K562 (cell line): ENCODE results near the gene IFT27. TPM values are rescaled to one million over a fixed set of nuclear protein-coding genes. Genes with fewer than 3 reads are reported as not detected.

ENCODE experiments used
- ATAC-seq: fragments of 200-7000 bp; cut with Tn5 transposase; 3 replicates; pipeline ENCODE4 v1.9.1; 2020; ENCODE audit warnings: moderate library complexity
- BruUV-seq: library from RNA; stranded (reverse); fragments of 400-500 nt; replicated peaks from 2 replicates; lab custom pipeline; 2021; lab: Mats Ljungman, UMichigan
- CTCF ChIA-PET: fragments of 300-600 bp; formaldehyde crosslinking; extraction: SDS; loops from one replicate; lab custom pipeline; 2021; ENCODE audit warnings: low intra/inter-chr PET ratio; lab: Yijun Ruan, JAX
- POLR2A ChIA-PET: fragments of 300-600, 350-650 bp; sonication (Branson Sonifier 250); formaldehyde crosslinking; extraction: SDS; loops from one replicate; lab custom pipeline; 2021; ENCODE audit warnings: antibody characterized with exemption, inconsistent platforms; lab: Yijun Ruan, JAX
- DNase-seq, 4 experiments: peaks; one replicate each; pipeline versions ENCODE4 v3.0.0 to v3.0.0-alpha.2; 2011 to 2018; ENCODE audit warnings: low spot score in 3 of 4, mixed read lengths in 3 of 4; ENCODE audit errors: extremely low read depth in 1 of 4
- FAIRE-seq: peaks from 2 replicates; lab custom pipeline; 2011; peaks lifted over from hg19 to GRCh38; lab: Jason Lieb, UNC
- H2AFZ ChIP-seq: 2 replicates; pipeline ENCODE4 v1.6.0; 2011; ENCODE audit warnings: low read depth, low read length, control low read depth, inconsistent platforms
- H3K27ac ChIP-seq: fragments of 200-600 bp; 3 replicates; pipeline ENCODE4 v1.8.0; 2011; ENCODE audit warnings: low read depth, mild to moderate bottlenecking, control low read depth, inconsistent platforms, low read length, moderate library complexity, mixed read lengths; ENCODE audit errors: extremely low read depth
- H3K27me3 ChIP-seq, 2 experiments: fragments of 300-600 bp in 1 of 2; 2 replicates in 1 of 2; 3 replicates in 1 of 2; pipeline versions ENCODE4 v1.6.0 to v1.8.0; 2011; ENCODE audit warnings: inconsistent platforms in 2 of 2, low read length in 2 of 2, mild to moderate bottlenecking in 1 of 2, mixed read lengths in 1 of 2, moderate library complexity in 1 of 2; ENCODE audit not compliant: control insufficient read depth in 2 of 2, insufficient read depth in 2 of 2
- H3K36me3 ChIP-seq: fragments of 300-600 bp; 3 replicates; pipeline ENCODE4 v1.8.0; 2011; ENCODE audit warnings: mild to moderate bottlenecking, low read length, inconsistent platforms; ENCODE audit not compliant: control insufficient read depth, insufficient read depth
- H3K4me1 ChIP-seq, 2 experiments: fragments of 200-600 bp in 1 of 2; replicated peaks in 1 of 2; 2 replicates in 1 of 2; 3 replicates in 1 of 2; pipeline versions ENCODE4 v1.5.1 to v1.8.0; 2011; ENCODE audit warnings: inconsistent platforms in 2 of 2, low read length in 2 of 2, mild to moderate bottlenecking in 1 of 2, mixed read lengths in 1 of 2, moderate library complexity in 1 of 2; ENCODE audit not compliant: control insufficient read depth in 2 of 2, insufficient read depth in 2 of 2
- H3K4me2 ChIP-seq: 2 replicates; pipeline ENCODE4 v1.6.1; 2011; ENCODE audit warnings: low read length, control low read depth, inconsistent platforms, mixed read lengths; ENCODE audit not compliant: insufficient read depth
- H3K4me3 ChIP-seq: fragments of 200-600 bp; sonication (generic), shearing (Covaris generic); 2 replicates; pipeline ENCODE4 v1.5.1; 2016; ENCODE audit warnings: control low read depth, inconsistent platforms
- H3K79me2 ChIP-seq: fragments of 200-600 bp; 3 replicates; pipeline ENCODE4 v1.8.0; 2011; ENCODE audit warnings: low read length, inconsistent platforms; ENCODE audit not compliant: control insufficient read depth, insufficient read depth
- H3K9ac ChIP-seq, 2 experiments: 2 replicates each; pipeline versions ENCODE4 v1.6.0 to v1.6.1; 2011; ENCODE audit warnings: low read depth in 2 of 2, low read length in 2 of 2, control low read depth in 1 of 2, inconsistent platforms in 1 of 2, mild to moderate bottlenecking in 1 of 2, mixed read lengths in 1 of 2; ENCODE audit not compliant: insufficient read depth in 1 of 2
- H3K9me1 ChIP-seq: one replicate; pipeline ENCODE4 v1.6.0; 2011; ENCODE audit warnings: inconsistent platforms, mild to moderate bottlenecking, low read length, moderate library complexity; ENCODE audit not compliant: control insufficient read depth, insufficient read depth
- H3K9me3 ChIP-seq: replicated peaks from 2 replicates; pipeline ENCODE4 v1.5.1; 2011; ENCODE audit warnings: low read depth, low read length, inconsistent platforms; ENCODE audit not compliant: control insufficient read depth, insufficient read depth
- H4K20me1 ChIP-seq: replicated peaks from 2 replicates; pipeline ENCODE4 v1.6.1; 2011; ENCODE audit warnings: low read length, inconsistent platforms, mixed read lengths; ENCODE audit not compliant: control insufficient read depth, insufficient read depth
- ARHGAP35 ChIP-seq: fragments of 450-650 bp; IDR thresholded peaks from 2 replicates; pipeline ENCODE4 v1.6.1; 2018; ENCODE audit not compliant: partially characterized antibody
- CBX8 ChIP-seq: fragments of 200-600 bp; sonication (generic); IDR thresholded peaks from 2 replicates; pipeline ENCODE4 v1.6.1; 2012; ENCODE audit warnings: borderline replicate concordance, mixed run types, low read depth, mild to moderate bottlenecking, moderate library complexity, mixed read lengths, low read length, control low read depth, inconsistent platforms; ENCODE audit not compliant: poor library complexity, severe bottlenecking; ENCODE audit errors: extremely low read depth
- EP300 ChIP-seq: IDR thresholded peaks from 2 replicates; pipeline ENCODE4 v1.6.1; 2012; ENCODE audit warnings: low read length, improper control_type of control experiment
- NR1H2 ChIP-seq: sonication (generic); formaldehyde crosslinking; IDR thresholded peaks from 2 replicates; pipeline ENCODE4 v1.4.0; 2020; ENCODE audit warnings: mild to moderate bottlenecking, missing genetic modification reagents
- POLR2AphosphoS2 ChIP-seq: IDR thresholded peaks from 2 replicates; pipeline ENCODE4 v1.6.1; 2012; ENCODE audit warnings: low read length, improper control_type of control experiment
- PRPF4 ChIP-seq: fragments of 200-400 bp; formaldehyde crosslinking; IDR thresholded peaks from one replicate; pipeline ENCODE4 v1.6.1; 2017; ENCODE audit warnings: low read length, low read depth, mild to moderate bottlenecking; ENCODE audit not compliant: insufficient read depth, poor library complexity, severe bottlenecking
- RFX1 ChIP-seq: fragments of 450-650 bp; IDR thresholded peaks from 2 replicates; pipeline ENCODE4 v1.6.1; 2016; ENCODE audit warnings: mild to moderate bottlenecking, moderate library complexity
- RFX7 ChIP-seq: fragments of 250-450 bp; sonication (Bioruptor Pico); IDR thresholded peaks from 2 replicates; pipeline ENCODE4 v1.5.1; 2021; ENCODE audit warnings: mild to moderate bottlenecking
- RNF2 ChIP-seq: sonication (generic); IDR thresholded peaks from 2 replicates; pipeline ENCODE4 v1.6.1; 2016
- SIX5 ChIP-seq, 2 experiments: IDR thresholded peaks; 2 replicates each; pipeline ENCODE4 v1.6.1; 2011; ENCODE audit warnings: low read length in 2 of 2, borderline replicate concordance in 1 of 2, low read depth in 1 of 2, mild to moderate bottlenecking in 1 of 2, moderate library complexity in 1 of 2; ENCODE audit not compliant: insufficient read depth in 1 of 2
- ZBTB8A ChIP-seq: fragments of 450-650 bp; IDR thresholded peaks from 2 replicates; pipeline ENCODE4 v1.6.1; 2018; ENCODE audit warnings: mild to moderate bottlenecking, moderate library complexity; ENCODE audit not compliant: partially characterized antibody
- ZNF124 ChIP-seq: sonication (generic); formaldehyde crosslinking; IDR thresholded peaks from 2 replicates; pipeline ENCODE4 v1.8.1; 2022; ENCODE audit warnings: missing genetic modification reagents
- WGBS: fragments of 100-300 bp; shearing (Covaris generic); methylation state at CpG from one replicate; pipeline ENCODE4 v1.1.6; 2016; ENCODE audit warnings: low coverage, mixed read lengths; ENCODE audit not compliant: insufficient coverage; ENCODE audit errors: missing lambda C conversion rate; 5-methylcytosine and 5-hydroxymethylcytosine counted together
- in situ Hi-C: fragments of 300-500 bp; cut with MboI; formaldehyde crosslinking; loops from 4 replicates; pipeline ENCODE4 v1.15.0; 2018; ENCODE audit warnings: inconsistent platforms, mixed read lengths
- intact Hi-C: fragments of 100-400 bp; cut with micrococcal nuclease; formaldehyde crosslinking; loops from 2 replicates; pipeline ENCODE4 v1.14.2; 2022
- polyA plus RNA-seq, 8 experiments: library from polyadenylated mRNA; depleted of rRNA in 4 of 8; stranded (reverse) in 5 of 8; unstranded in 3 of 8; fragments of >200 nt; fragmentation: Nextera tagmentation in 2 of 8; fragmentation: Illumina TruSeq in 1 of 8; extraction: Ambion mirVana in 2 of 8; extraction: Trizol in 1 of 8; gene quantifications; 2 replicates each; pipeline versions ENCODE4 v1.2.1 to v1.2.3, GENCODE V29; 2011 to 2014; ENCODE audit warnings: inconsistent platforms in 1 of 8, missing spikeins in 1 of 8
- total RNA-seq, 7 experiments: library from RNA; depleted of rRNA in 6 of 7; stranded (reverse); fragments of >200 nt in 6 of 7; fragmentation: Illumina TruSeq in 2 of 7; extraction: Trizol in 2 of 7; gene quantifications; 2 replicates each; pipeline versions ENCODE4 v1.2.1 to v1.2.3, GENCODE V29; 2011 to 2021; ENCODE audit warnings: low replicate concordance in 1 of 7
- TF ChIP-seq, protein P1 (sequence below): fragments of 450-650 bp; IDR thresholded peaks from 2 replicates; pipeline ENCODE4 v1.6.1; 2016; ENCODE audit warnings: missing biosample characterization, missing genetic modification characterization
- TF ChIP-seq, protein P2 (sequence below): IDR thresholded peaks from 2 replicates; pipeline ENCODE4 v1.6.1; 2016; ENCODE audit warnings: missing genetic modification characterization, missing compliant biosample characterization
- TF ChIP-seq, protein P3 (sequence below): sonication (generic); formaldehyde crosslinking; IDR thresholded peaks from 2 replicates; pipeline ENCODE4 v1.8.0; 2022; ENCODE audit warnings: missing genetic modification reagents, mild to moderate bottlenecking, borderline replicate concordance
- TF ChIP-seq, protein P4 (sequence below), 3 experiments: IDR thresholded peaks in 2 of 3; conservative IDR thresholded peaks in 1 of 3; 2 replicates each; pipeline ENCODE4 v1.5.1; 2011 to 2012; ENCODE audit warnings: low read length in 3 of 3, mild to moderate bottlenecking in 3 of 3, control low read depth in 2 of 3, improper control_type of control experiment in 1 of 3, inconsistent platforms in 1 of 3, low read depth in 1 of 3, mixed read lengths in 1 of 3, moderate library complexity in 1 of 3; ENCODE audit not compliant: insufficient read depth in 2 of 3

The IFT27 gene
- total and polyA plus RNA-seq, 9 of the 15 experiments (the other 6 are each of a cell fraction or from before 2014, with no cell fraction given): 0.01 to 1.4 (median 0.14) TPM; not detected in 1

- TF ChIP-seq, protein P1, sequence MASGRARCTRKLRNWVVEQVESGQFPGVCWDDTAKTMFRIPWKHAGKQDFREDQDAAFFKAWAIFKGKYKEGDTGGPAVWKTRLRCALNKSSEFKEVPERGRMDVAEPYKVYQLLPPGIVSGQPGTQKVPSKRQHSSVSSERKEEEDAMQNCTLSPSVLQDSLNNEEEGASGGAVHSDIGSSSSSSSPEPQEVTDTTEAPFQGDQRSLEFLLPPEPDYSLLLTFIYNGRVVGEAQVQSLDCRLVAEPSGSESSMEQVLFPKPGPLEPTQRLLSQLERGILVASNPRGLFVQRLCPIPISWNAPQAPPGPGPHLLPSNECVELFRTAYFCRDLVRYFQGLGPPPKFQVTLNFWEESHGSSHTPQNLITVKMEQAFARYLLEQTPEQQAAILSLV: no peak
- TF ChIP-seq CBX8: no peak
- TF ChIP-seq, protein P2, sequence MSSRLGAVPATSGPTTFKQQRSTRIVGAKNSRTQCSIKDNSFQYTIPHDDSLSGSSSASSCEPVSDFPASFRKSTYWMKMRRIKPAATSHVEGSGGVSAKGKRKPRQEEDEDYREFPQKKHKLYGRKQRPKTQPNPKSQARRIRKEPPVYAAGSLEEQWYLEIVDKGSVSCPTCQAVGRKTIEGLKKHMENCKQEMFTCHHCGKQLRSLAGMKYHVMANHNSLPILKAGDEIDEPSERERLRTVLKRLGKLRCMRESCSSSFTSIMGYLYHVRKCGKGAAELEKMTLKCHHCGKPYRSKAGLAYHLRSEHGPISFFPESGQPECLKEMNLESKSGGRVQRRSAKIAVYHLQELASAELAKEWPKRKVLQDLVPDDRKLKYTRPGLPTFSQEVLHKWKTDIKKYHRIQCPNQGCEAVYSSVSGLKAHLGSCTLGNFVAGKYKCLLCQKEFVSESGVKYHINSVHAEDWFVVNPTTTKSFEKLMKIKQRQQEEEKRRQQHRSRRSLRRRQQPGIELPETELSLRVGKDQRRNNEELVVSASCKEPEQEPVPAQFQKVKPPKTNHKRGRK: no peak
Observed at GRCh38 chr22:36803358-36803757, 27.4 kb upstream of the IFT27 start (continued).

- Histone ChIP-seq H3K27ac (no peak overlapping the region), H3K4me3 (no peak overlapping the region), H3K4me1 (no peaks in the 10 kb centered on the region), H3K9me1 (no peaks in the 10 kb centered on the region), H3K27me3 (peaks cover 0 to 13% of the 10 kb centered on the region in 2 experiments; a peak in 3 of 5 replicates), H3K36me3 (no peaks in the 10 kb centered on the region), H2AFZ (no peak overlapping the region), H3K4me2 (no peak overlapping the region), H3K79me2 (no peaks in the 10 kb centered on the region), H3K9me3 (no peaks in the 10 kb centered on the region), H4K20me1 (no peaks in the 10 kb centered on the region), H3K9ac (no peak overlapping the region)
- intact Hi-C loops (no loop called here), in situ Hi-C loops (no loop called here)
- ChIA-PET CTCF (no interaction called here), POLR2A (interaction anchor here (0.5 kb wide), 1 partner anchor 269 kb away, joined by 5 read pairs; no protein-coding TSS in a partner anchor)
- no peak for FAIRE-seq
- DNase-seq: no peak
- ATAC-seq: no peak
- WGBS: 14% methylated on average over 9 of the region's 11 CpGs
- no TSS peak for BruUV-seq
- TF ChIP-seq POLR2AphosphoS2 (no peak), EP300 (no peak), PRPF4 (no peak), SIX5 (IDR thresholded peaks at IDR 0.05; ENCODE audit: borderline replicate concordance in 1 of 2, insufficient read depth in 1 of 2, low read depth in 1 of 2, low read length in 2 of 2) (no peak), ARHGAP35 (no peak), RNF2 (no peak), RFX7 (CRISPR knock-in tag) (no peak), ZNF124 (CRISPR knock-in tag) (no peak), RFX1 (no peak), NR1H2 (CRISPR knock-in tag) (no peak), ZBTB8A (no peak)
- TF ChIP-seq, protein P3, sequence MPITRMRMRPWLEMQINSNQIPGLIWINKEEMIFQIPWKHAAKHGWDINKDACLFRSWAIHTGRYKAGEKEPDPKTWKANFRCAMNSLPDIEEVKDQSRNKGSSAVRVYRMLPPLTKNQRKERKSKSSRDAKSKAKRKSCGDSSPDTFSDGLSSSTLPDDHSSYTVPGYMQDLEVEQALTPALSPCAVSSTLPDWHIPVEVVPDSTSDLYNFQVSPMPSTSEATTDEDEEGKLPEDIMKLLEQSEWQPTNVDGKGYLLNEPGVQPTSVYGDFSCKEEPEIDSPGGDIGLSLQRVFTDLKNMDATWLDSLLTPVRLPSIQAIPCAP: no peak
- TF ChIP-seq, protein P4, sequence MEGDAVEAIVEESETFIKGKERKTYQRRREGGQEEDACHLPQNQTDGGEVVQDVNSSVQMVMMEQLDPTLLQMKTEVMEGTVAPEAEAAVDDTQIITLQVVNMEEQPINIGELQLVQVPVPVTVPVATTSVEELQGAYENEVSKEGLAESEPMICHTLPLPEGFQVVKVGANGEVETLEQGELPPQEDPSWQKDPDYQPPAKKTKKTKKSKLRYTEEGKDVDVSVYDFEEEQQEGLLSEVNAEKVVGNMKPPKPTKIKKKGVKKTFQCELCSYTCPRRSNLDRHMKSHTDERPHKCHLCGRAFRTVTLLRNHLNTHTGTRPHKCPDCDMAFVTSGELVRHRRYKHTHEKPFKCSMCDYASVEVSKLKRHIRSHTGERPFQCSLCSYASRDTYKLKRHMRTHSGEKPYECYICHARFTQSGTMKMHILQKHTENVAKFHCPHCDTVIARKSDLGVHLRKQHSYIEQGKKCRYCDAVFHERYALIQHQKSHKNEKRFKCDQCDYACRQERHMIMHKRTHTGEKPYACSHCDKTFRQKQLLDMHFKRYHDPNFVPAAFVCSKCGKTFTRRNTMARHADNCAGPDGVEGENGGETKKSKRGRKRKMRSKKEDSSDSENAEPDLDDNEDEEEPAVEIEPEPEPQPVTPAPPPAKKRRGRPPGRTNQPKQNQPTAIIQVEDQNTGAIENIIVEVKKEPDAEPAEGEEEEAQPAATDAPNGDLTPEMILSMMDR (IDR thresholded peaks at IDR 0.05 in 2 of 3, conservative IDR thresholded peaks at IDR 0.05 in 1 of 3; ENCODE audit: insufficient read depth in 2 of 3, low read depth in 1 of 3, low read length in 3 of 3): no peak
Observed at GRCh38 chr22:36798674-36799066, 22.8 kb upstream of the IFT27 start.
